Measurements from ENCODE around the gene ACTR5.

ACTR5 gene

GRCh38 chr20:38728911-38729642 is 19.2 kb upstream of the ACTR5 start:
- DNase-seq (ENCODE audit: insufficient read length, low spot score) (no peak), FAIRE-seq (no peak)

GRCh38 chr20:38729767-38730166 is 18.5 kb upstream of the ACTR5 start:
- peak; percentile 9 for FAIRE-seq
- DNase-seq (ENCODE audit: insufficient read length, low spot score) = no peak

- peak; percentile 85 for FAIRE-seq
- no peak for DNase-seq (ENCODE audit: insufficient read length, low spot score)
Observed at GRCh38 chr20:38730167-38730988, 17.9 kb upstream of the ACTR5 start.

- FAIRE-seq = peak; percentile 98
- DNase-seq (ENCODE audit: insufficient read length, low spot score) = peak; percentile 91
Observed at GRCh38 chr20:38730989-38731737, 17.1 kb upstream of the ACTR5 start.

GRCh38 chr20:38731738-38732113 is 16.5 kb upstream of the ACTR5 start:
- no peak for DNase-seq (ENCODE audit: insufficient read length, low spot score)
- no peak for FAIRE-seq

- no peak for FAIRE-seq
- no peak for DNase-seq (ENCODE audit: insufficient read length, low spot score)
Observed at GRCh38 chr20:38732981-38733380, 15.3 kb upstream of the ACTR5 start.

GRCh38 chr20:38735172-38735571 is 13.1 kb upstream of the ACTR5 start:
- FAIRE-seq (peak; percentile 54), DNase-seq (ENCODE audit: insufficient read length, low spot score) (no peak)

GRCh38 chr20:38737887-38738286 is 10.4 kb upstream of the ACTR5 start:
- no peak for FAIRE-seq
- DNase-seq (ENCODE audit: insufficient read length, low spot score) = no peak

- no peak for DNase-seq (ENCODE audit: insufficient read length, low spot score)
Observed at GRCh38 chr20:38745757-38746156, 2.5 kb upstream of the ACTR5 start.

GRCh38 chr20:38747495-38748096 is 664 bp upstream of the ACTR5 start:
- DNase-seq (ENCODE audit: insufficient read length, low spot score) (no peak), FAIRE-seq (peak; percentile 98)

More at GRCh38 chr20:38745757-38746156, 2.5 kb upstream of the ACTR5 start:
- FAIRE-seq = no peak

- DNase-seq (ENCODE audit: insufficient read length, low spot score) = no peak
- no peak for FAIRE-seq
Observed at GRCh38 chr20:38748861-38749149, 545 bp downstream of the ACTR5 start.

- peak; percentile 40 for FAIRE-seq
- peak; percentile 76 for DNase-seq (ENCODE audit: insufficient read length, low spot score)
Observed at GRCh38 chr20:38751360-38751976, 3.2 kb downstream of the ACTR5 start.

GRCh38 chr20:38752029-38752428 is 3.8 kb downstream of the ACTR5 start:
- FAIRE-seq (no peak), DNase-seq (ENCODE audit: insufficient read length, low spot score) (no peak)

- no peak for FAIRE-seq
- no peak for DNase-seq (ENCODE audit: insufficient read length, low spot score)
Observed at GRCh38 chr20:38754924-38755323, 6.7 kb downstream of the ACTR5 start.

GRCh38 chr20:38755324-38755910 is 7.2 kb downstream of the ACTR5 start:
- DNase-seq (ENCODE audit: insufficient read length, low spot score) (no peak), FAIRE-seq (no peak)

GRCh38 chr20:38757145-38757775 is 9.0 kb downstream of the ACTR5 start:
- FAIRE-seq (peak; percentile 4), DNase-seq (ENCODE audit: insufficient read length, low spot score) (no peak)

GRCh38 chr20:38759106-38759505 is 10.8 kb downstream of the ACTR5 start:
- no peak for FAIRE-seq
- no peak for DNase-seq (ENCODE audit: insufficient read length, low spot score)

- FAIRE-seq = no peak
- no peak for DNase-seq (ENCODE audit: insufficient read length, low spot score)
Observed at GRCh38 chr20:38760978-38761377, 12.7 kb downstream of the ACTR5 start.

GRCh38 chr20:38762174-38762573 is 13.9 kb downstream of the ACTR5 start:
- FAIRE-seq = peak; percentile 60

GRCh38 chr20:38763616-38764015 is 15.4 kb downstream of the ACTR5 start:
- FAIRE-seq (peak; percentile 90), DNase-seq (ENCODE audit: insufficient read length, low spot score) (no peak)

More at GRCh38 chr20:38762174-38762573, 13.9 kb downstream of the ACTR5 start:
- no peak for DNase-seq (ENCODE audit: insufficient read length, low spot score)

All from HTR-8/SVneo (cell line).